ENCODE data around the gene ENSA.

ENSA gene

GRCh38 chr1:150622303-150622975, 7.0 kb downstream of the ENSA start:
- Histone ChIP-seq H3K9me3 (ENCODE audit: insufficient read depth, low read depth, low read length) (no peaks in the 10 kb centered on the region), H3K36me3 (ENCODE audit: insufficient read depth, low read length) (peaks cover 55% of the 10 kb centered on the region; the same call in 1 of the 2 replicates), H3F3A (ENCODE audit: low read depth) (0 out of 2 replicates have a peak, but pooled peaks cover 3% of the 10 kb centered on the region), H3K9ac (ENCODE audit: low read depth, low read length, poor library complexity, severe bottlenecking) (no peak overlapping the region), H3K27me3 (ENCODE audit: insufficient read depth, low read length, poor library complexity, severe bottlenecking) (no peaks in the 10 kb centered on the region), H3K79me2 (ENCODE audit: insufficient read depth, low read length) (peaks cover 19% of the 10 kb centered on the region), H3K4me1 (ENCODE audit: insufficient read depth, low read length, poor library complexity, severe bottlenecking) (peaks cover 8% of the 10 kb centered on the region), H3K4me3 (ENCODE audit: low read length, poor library complexity, severe bottlenecking) (no peak overlapping the region), H2AFZ (ENCODE audit: low read length) (no peak overlapping the region), H3K9me2 (replicated peaks; ENCODE audit: low read depth, low read length) (no peaks in the 10 kb centered on the region), H3K4me2 (ENCODE audit: low read depth, low read length, poor library complexity, severe bottlenecking) (no peak overlapping the region), H4K20me1 (ENCODE audit: insufficient read depth, low read length, poor library complexity, severe bottlenecking) (peaks cover 12% of the 10 kb centered on the region)
- TF ChIP-seq EZH2phosphoT487 (IDR thresholded peaks at IDR 0.05; ENCODE audit: borderline replicate concordance), result no peak
- TF ChIP-seq CTCF (conservative IDR thresholded peaks at IDR 0.05; ENCODE audit: low read length), result no peak

GRCh38 chr1:150621497-150622302, 7.7 kb downstream of the ENSA start:
- Histone ChIP-seq H3K4me3 (ENCODE audit: low read length, poor library complexity, severe bottlenecking) (no peak overlapping the region), H3K9me2 (replicated peaks; ENCODE audit: low read depth, low read length) (no peaks in the 10 kb centered on the region), H3K79me2 (ENCODE audit: insufficient read depth, low read length) (peaks cover 12% of the 10 kb centered on the region), H3K27me3 (ENCODE audit: insufficient read depth, low read length, poor library complexity, severe bottlenecking) (no peaks in the 10 kb centered on the region), H3K9me3 (ENCODE audit: insufficient read depth, low read depth, low read length) (no peaks in the 10 kb centered on the region), H3K9ac (ENCODE audit: low read depth, low read length, poor library complexity, severe bottlenecking) (no peak overlapping the region), H3K4me2 (ENCODE audit: low read depth, low read length, poor library complexity, severe bottlenecking) (no peak overlapping the region), H3F3A (ENCODE audit: low read depth) (0 out of 2 replicates have a peak, but pooled peaks cover 3% of the 10 kb centered on the region), H4K20me1 (ENCODE audit: insufficient read depth, low read length, poor library complexity, severe bottlenecking) (peaks cover 10% of the 10 kb centered on the region), H3K4me1 (ENCODE audit: insufficient read depth, low read length, poor library complexity, severe bottlenecking) (peaks cover 6% of the 10 kb centered on the region), H3K36me3 (ENCODE audit: insufficient read depth, low read length) (peaks cover 47% of the 10 kb centered on the region; the same call in 1 of the 2 replicates), H2AFZ (ENCODE audit: low read length) (no peak overlapping the region)
- no peak for TF ChIP-seq EZH2phosphoT487 (IDR thresholded peaks at IDR 0.05; ENCODE audit: borderline replicate concordance)
- peak; percentile 75 for TF ChIP-seq CTCF (conservative IDR thresholded peaks at IDR 0.05; ENCODE audit: low read length)

GRCh38 chr1:150620919-150621318, 8.5 kb downstream of the ENSA start:
- Histone ChIP-seq H3K36me3 (ENCODE audit: insufficient read depth, low read length) (peaks cover 41% of the 10 kb centered on the region; the same call in 1 of the 2 replicates), H4K20me1 (ENCODE audit: insufficient read depth, low read length, poor library complexity, severe bottlenecking) (peaks cover 10% of the 10 kb centered on the region), H3K4me1 (ENCODE audit: insufficient read depth, low read length, poor library complexity, severe bottlenecking) (peaks cover 9% of the 10 kb centered on the region), H3K4me3 (ENCODE audit: low read length, poor library complexity, severe bottlenecking) (no peak overlapping the region), H3K9me2 (replicated peaks; ENCODE audit: low read depth, low read length) (no peaks in the 10 kb centered on the region), H2AFZ (ENCODE audit: low read length) (no peak overlapping the region), H3K79me2 (ENCODE audit: insufficient read depth, low read length) (peaks cover 4% of the 10 kb centered on the region; the same call in 1 of the 2 replicates), H3K9ac (ENCODE audit: low read depth, low read length, poor library complexity, severe bottlenecking) (no peak overlapping the region), H3K27me3 (ENCODE audit: insufficient read depth, low read length, poor library complexity, severe bottlenecking) (no peaks in the 10 kb centered on the region), H3F3A (ENCODE audit: low read depth) (0 out of 2 replicates have a peak, but pooled peaks cover 3% of the 10 kb centered on the region), H3K9me3 (ENCODE audit: insufficient read depth, low read depth, low read length) (no peaks in the 10 kb centered on the region), H3K4me2 (ENCODE audit: low read depth, low read length, poor library complexity, severe bottlenecking) (no peak overlapping the region)
- TF ChIP-seq CTCF (conservative IDR thresholded peaks at IDR 0.05; ENCODE audit: low read length), result no peak
- no peak for TF ChIP-seq EZH2phosphoT487 (IDR thresholded peaks at IDR 0.05; ENCODE audit: borderline replicate concordance)

Measured in Loucy (cell line).